GM18505 (cell line): ENCODE data around the gene HTATSF1.

Experiments
- ATAC-seq: cut with Tn5 transposase; IDR thresholded peaks from one replicate; pipeline ENCODE4 v1.9.1; 2021; ENCODE audit not compliant: unreplicated experiment
- POLR2A ChIP-seq: IDR thresholded peaks from 4 replicates; pipeline ENCODE4 v1.6.1; 2011; ENCODE audit warnings: borderline replicate concordance; ENCODE audit not compliant: insufficient read depth, insufficient read length; ENCODE audit errors: extremely low read depth

HTATSF1 gene, protein sequence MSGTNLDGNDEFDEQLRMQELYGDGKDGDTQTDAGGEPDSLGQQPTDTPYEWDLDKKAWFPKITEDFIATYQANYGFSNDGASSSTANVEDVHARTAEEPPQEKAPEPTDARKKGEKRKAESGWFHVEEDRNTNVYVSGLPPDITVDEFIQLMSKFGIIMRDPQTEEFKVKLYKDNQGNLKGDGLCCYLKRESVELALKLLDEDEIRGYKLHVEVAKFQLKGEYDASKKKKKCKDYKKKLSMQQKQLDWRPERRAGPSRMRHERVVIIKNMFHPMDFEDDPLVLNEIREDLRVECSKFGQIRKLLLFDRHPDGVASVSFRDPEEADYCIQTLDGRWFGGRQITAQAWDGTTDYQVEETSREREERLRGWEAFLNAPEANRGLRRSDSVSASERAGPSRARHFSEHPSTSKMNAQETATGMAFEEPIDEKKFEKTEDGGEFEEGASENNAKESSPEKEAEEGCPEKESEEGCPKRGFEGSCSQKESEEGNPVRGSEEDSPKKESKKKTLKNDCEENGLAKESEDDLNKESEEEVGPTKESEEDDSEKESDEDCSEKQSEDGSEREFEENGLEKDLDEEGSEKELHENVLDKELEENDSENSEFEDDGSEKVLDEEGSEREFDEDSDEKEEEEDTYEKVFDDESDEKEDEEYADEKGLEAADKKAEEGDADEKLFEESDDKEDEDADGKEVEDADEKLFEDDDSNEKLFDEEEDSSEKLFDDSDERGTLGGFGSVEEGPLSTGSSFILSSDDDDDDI

DNA sequence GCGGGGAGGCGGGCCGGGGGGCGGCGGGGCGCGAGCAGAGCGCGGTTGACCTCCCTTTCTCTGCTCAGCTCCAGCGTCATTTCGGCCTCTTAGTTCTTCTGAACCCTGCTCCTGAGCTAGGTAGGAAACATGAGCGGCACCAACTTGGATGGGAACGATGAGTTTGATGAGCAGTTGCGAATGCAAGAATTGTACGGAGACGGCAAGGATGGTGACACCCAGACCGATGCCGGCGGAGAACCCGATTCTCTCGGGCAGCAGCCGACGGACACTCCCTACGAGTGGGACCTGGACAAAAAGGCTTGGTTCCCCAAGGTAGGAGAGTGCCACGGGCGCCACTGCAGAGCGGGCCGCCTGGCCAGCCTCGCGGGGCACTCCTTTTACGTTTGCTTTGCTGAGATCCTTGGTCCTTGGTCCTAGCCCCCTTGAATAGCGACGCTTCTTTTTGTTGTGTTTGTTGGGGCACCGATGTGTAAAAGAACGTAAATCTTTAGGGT is at the start of gene HTATSF1:
HTATSF1 (plus strand) TSS at position 37 of the 497 bp plus-strand sequence; CDS start at position 130, 93 bp downstream.
- no peak for ATAC-seq
- no peak for TF ChIP-seq POLR2A

DNA sequence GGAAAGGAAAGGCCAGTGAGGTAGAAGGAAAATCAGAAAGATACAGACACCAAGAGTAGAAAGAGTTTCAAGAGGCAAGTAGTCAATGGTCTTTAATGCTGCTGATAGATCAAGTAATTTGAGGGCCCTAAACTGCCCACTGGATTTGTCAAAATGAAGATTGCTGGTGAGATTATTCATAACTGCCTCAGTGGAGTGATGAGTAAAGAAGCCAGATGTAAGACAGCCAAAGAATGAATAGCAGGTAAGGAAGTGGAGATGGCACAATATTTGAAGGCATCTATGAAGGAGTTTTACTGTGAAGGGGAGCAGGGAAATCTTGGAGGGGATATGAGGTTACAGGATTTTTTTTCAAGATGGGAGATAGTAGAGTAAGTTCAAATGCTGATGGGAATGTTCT is 49.4 kb upstream of the HTATSF1 start:
- TF ChIP-seq POLR2A: no peak
- no peak for ATAC-seq

DNA sequence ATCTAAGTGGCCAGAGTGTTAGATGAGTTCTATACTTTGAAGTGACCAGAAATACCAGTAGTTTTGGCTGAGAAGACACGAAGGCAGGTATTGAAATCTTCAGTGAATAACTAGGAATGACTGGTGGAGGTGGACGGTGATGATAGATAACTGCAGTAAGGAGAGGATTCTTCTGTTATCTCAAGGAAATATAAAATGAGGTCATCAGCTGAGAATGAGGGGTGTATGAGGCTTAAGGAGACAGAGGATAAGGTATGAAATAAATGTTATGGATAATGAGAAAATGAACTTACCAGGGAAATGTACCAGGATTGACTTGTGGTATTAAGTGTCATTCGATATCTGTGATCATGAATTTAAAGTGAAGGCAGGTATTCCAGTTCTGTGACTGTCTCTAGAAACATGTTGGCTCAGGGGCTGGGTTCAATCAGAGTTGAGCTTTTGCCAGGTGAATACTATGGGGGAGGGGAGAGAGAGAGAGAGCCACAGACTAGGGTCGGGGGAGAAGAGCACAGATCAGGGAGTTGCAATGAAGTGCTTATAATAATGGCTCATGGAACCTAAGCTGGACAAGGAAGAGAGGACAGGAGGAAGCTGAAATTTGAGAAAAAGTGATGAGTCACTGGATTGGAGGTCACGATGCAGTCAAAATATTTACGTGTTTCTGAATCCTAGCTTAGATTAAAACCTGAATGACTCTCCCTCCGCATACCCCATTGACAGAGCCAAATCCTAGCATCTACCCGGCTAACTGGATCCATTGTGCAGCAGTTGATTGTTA is 47.2 kb upstream of the HTATSF1 start:
- ATAC-seq: no peak
- no peak for TF ChIP-seq POLR2A

DNA sequence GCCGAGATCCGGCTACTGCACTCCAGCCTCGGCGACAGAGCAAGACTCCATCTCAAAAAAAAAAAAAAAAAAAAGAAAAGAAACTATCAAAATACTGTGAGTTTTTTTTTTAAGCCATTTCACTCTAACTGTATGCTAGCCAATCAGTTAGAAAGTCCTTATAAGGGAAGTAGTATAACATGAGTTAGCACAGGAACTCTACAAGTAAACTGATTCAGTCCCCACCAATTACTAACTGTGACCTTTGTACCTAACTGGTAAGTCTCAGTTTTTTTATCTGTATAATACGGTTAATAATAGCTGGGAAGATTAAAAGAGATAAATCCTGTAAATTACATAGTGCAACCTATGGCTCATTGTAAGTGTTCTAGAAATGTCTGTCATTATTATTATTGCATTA is 44.8 kb upstream of the HTATSF1 start:
- ATAC-seq: no peak
- TF ChIP-seq POLR2A: no peak

DNA sequence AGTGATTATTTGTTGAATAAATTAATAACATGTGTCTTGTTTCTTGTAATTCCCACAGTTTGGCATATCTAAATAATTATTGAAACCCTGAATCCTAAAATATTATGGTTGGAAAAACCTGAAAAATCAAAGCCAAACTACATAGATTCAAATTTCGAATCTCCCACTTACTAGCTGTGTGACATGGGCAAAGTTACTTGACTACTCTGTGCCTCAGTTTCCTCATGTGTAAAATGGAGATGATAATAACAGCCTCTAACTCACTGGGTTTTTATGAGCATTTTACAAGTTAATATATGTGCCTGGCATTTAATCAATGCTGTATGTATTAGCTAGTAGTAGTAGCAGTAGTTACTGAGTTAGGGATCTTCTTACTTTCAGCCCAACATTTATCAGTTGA is 44.3 kb upstream of the HTATSF1 start:
- TF ChIP-seq POLR2A: no peak

DNA sequence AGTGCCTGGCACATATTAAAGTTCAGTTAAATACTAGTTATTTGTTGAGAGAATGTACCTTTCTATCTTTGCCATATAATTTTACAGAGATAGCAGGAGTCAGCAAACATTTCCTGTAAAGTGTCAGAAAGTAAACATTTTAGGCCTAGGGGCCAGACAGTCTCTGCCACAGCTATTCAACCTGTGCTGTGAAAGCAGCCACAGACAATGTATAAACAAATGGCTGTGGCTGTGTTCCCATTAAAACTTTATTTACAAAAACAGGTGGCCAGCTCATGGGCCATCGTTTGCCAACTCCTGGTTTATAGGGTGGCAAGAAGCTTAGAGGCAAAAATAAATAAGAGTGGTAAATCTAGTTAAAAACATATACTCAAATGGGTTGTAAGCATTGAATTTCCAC is 43.6 kb upstream of the HTATSF1 start:
- TF ChIP-seq POLR2A: no peak
- no peak for ATAC-seq

More for the DNA sequence above, 44.3 kb upstream of the HTATSF1 start:
- ATAC-seq: no peak

DNA sequence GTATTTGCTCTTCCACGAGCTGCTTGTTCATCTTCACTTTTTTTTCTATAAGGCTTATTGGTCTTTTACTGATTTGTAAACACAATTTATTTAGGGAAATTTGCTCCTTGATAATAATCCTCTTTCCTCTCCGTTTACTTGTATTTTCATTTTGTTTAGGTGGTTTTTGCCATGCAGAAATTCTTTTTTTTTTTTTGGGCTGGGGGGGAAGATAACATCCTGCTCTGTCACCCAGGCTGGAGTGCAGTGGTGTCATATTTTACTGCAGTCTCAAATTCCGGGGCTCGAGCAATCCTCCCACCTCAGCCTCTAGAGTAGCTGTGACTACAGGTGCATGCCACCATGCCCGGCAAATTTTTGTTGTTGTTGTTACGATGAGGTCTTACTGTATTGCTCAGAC is 41.3 kb upstream of the HTATSF1 start:
- ATAC-seq: no peak
- TF ChIP-seq POLR2A: no peak

DNA sequence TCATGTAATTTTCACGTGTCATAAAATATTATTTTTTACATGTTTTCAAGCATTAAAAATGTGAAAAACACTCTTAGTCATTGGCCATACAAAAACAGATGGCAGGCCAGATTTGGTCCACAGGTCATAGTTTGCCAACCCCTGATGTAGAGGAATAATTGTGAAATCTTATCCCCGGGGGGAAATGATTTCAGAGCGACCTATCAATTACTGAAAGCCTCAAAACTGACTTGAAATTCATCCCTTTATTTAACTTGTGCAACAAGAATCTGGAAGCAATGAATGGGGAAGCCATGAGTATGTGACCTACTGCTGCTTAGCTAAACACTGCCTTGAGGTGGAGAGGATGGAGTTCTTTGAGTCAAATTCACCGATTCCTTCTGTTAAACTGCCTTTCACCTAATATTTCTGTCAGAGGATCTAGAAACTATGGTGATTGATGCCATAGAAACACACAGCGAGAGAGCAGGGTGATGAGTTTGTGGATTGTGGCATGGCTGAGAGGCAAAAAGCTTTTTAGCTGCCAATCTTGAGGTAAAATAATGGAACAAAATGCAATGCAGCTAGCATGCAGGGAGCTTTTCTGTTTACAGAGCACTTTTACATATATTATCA is 40.0 kb upstream of the HTATSF1 start:
- TF ChIP-seq POLR2A: no peak
- ATAC-seq: no peak

DNA sequence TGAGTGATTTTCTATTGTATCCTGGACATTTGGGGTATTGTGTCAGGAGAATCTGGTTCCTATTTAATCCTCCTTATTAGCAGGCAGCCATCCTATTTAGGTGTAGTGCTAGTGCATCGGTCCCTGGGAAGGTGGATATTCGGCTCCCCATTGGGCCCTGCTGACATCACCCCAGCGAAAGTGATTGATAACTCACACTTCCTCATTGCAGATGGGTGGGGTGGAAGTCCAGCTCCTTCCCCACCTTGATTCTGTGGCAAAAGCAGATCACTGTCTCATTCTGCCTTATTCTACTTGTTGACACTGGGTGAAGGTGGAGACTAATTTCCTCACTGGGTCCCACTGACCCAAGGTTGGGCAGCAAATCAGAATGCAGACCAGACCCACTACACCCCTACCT is 32.8 kb upstream of the HTATSF1 start:
- no peak for ATAC-seq
- TF ChIP-seq POLR2A: no peak

DNA sequence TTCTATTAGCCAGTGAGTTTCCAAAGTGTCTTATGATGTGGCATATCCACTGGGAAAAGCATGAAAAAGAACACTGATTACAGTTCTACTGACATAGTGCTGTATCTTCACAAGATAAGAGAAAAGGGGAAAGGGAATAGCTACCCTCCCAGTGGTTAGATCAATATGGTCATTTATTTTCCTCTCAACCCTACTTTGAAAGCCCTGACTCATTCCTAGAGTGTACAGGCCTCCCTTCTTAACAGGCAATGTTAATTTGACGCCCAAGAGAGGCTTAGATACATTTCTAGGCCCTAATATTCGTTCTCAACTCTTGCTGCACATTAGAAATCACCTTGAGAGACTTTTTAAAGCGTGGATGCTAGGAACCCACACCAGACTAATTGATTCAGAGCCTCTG is 30.1 kb upstream of the HTATSF1 start:
- no peak for TF ChIP-seq POLR2A
- no peak for ATAC-seq

DNA sequence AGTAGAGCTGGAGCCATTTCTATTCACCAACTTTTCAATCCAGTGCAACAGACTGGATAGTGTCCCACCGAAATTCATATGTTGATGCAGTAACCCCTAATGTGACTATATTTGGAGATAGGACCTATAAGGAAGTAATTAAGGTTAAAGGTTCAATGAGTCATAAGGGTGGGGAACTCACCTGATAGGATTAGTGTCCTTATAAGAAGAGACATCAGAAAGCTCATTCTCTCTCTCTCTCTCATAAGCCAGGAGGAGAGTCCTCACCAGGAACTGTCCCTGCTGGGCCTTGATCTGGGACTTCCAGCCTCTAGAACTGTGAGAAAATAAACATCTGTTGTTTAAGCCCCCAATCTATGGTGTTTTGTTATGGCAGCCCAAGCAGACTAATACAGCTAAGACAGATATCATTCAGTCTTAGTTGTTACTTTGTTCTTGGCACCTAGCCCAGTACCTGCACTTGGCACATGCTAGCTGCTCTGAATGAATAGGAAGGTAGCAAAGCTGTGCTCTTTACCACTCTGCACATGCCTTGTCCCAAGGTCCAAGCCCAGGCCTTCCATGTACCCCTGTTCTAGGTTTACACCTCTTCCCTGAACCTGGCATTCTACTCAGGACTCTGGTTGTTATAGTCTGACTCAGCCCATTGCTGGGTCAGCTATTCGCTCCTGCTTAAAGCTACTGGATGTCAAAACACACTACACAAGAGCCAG is 28.8 kb upstream of the HTATSF1 start:
- TF ChIP-seq POLR2A: no peak
- no peak for ATAC-seq

DNA sequence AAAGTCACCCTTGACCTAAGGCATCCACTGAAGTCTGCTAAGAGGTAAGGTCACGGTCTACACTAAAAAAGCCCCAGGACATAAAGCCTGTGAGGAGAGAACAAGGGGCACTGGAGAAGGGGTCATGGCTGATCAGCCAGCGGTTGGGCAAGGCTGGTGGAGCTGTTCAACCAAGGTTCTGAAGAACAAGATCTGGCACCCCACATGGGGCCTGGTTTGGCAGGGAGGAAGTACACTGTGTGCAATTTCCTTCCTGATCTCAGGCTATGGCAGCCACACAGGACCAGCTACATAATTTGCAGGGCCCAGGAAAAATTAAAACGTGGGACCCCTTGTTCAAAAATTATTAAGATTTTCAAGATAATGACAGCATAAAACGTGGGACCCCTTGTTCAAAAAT is 23.7 kb upstream of the HTATSF1 start:
- no peak for TF ChIP-seq POLR2A
- no peak for ATAC-seq
